Neural cell (in vitro differentiated cells): Measurements from ENCODE around the gene FDPS. TPM values are rescaled to one million over a fixed set of nuclear protein-coding genes. Genes with fewer than 3 reads are reported as not detected.
A peak's percentile ranks its signal among the peaks of the same experiment; 100 is the strongest.

Source experiments
- H2AFZ ChIP-seq: fragments of 200-600, 300-800 bp; sonication (generic), shearing (Covaris generic); 2 replicates; pipeline ENCODE4 v1.6.0; 2014; ENCODE audit warnings: low read depth, mild to moderate bottlenecking, antibody characterized with exemption, low read length, moderate library complexity
- H3F3A ChIP-seq: fragments of 200-600 bp; shearing (Covaris generic); 2 replicates; pipeline ENCODE4 v1.6.1; 2016; ENCODE audit warnings: mild to moderate bottlenecking, moderate library complexity, mixed read lengths, antibody characterized with exemption, low read length; ENCODE audit not compliant: insufficient read depth, poor library complexity, severe bottlenecking
- H3K27ac ChIP-seq: fragments of 200-600, 300-800 bp; sonication (generic), shearing (Covaris generic); 2 replicates; pipeline ENCODE4 v1.5.1; 2014; ENCODE audit warnings: mild to moderate bottlenecking, low read length, moderate library complexity
- H3K27me3 ChIP-seq: fragments of 300-800, 200-600 bp; sonication (generic), shearing (Covaris generic); 2 replicates; pipeline ENCODE4 v1.6.0; 2014; ENCODE audit warnings: mild to moderate bottlenecking, low read depth, low read length, moderate library complexity; ENCODE audit not compliant: insufficient read depth
- H3K36me3 ChIP-seq: fragments of 300-800, 200-600 bp; sonication (generic), shearing (Covaris generic); 2 replicates; pipeline ENCODE4 v1.5.1; 2014; ENCODE audit warnings: mild to moderate bottlenecking, antibody characterized with exemption, low read length, moderate library complexity; ENCODE audit not compliant: insufficient read depth
- H3K4me2 ChIP-seq: fragments of 300-800, 200-600 bp; sonication (generic), shearing (Covaris generic); 2 replicates; pipeline ENCODE4 v1.6.0; 2014; ENCODE audit warnings: mild to moderate bottlenecking, low read length
- H3K4me3 ChIP-seq: fragments of 300-800, 200-600 bp; sonication (generic), shearing (Covaris generic); 2 replicates; pipeline ENCODE4 v1.5.1; 2014; ENCODE audit warnings: mild to moderate bottlenecking, low read length, moderate library complexity
- H3K79me2 ChIP-seq: fragments of 200-600 bp; shearing (Covaris generic); replicated peaks from 2 replicates; pipeline ENCODE4 v1.6.0; 2014; ENCODE audit warnings: mild to moderate bottlenecking, low read length, moderate library complexity; ENCODE audit not compliant: insufficient read depth
- H3K9ac ChIP-seq: fragments of 300-800, 200-600 bp; sonication (generic), shearing (Covaris generic); 2 replicates; pipeline ENCODE4 v1.6.1; 2016; ENCODE audit warnings: mild to moderate bottlenecking, low read length, mixed read lengths
- H3K9me2 ChIP-seq: fragments of 200-600 bp; shearing (Covaris generic); 2 replicates; pipeline ENCODE4 v1.6.1; 2016; ENCODE audit warnings: mild to moderate bottlenecking, low read length, mixed read lengths; ENCODE audit not compliant: insufficient read depth
- H3K9me3 ChIP-seq: fragments of 200-600, 300-800 bp; sonication (generic), shearing (Covaris generic); 2 replicates; pipeline ENCODE4 v1.6.1; 2016; ENCODE audit warnings: mild to moderate bottlenecking, mixed run types, low read length, moderate library complexity, mixed read lengths
- H4K20me1 ChIP-seq: fragments of 200-600 bp; shearing (Covaris generic); 2 replicates; pipeline ENCODE4 v1.6.1; 2016; ENCODE audit warnings: mild to moderate bottlenecking, mixed run types; ENCODE audit not compliant: insufficient read depth
- CTCF ChIP-seq: fragments of 450-650 bp; IDR thresholded peaks from 2 replicates; pipeline ENCODE4 v1.5.1; 2014; ENCODE audit warnings: antibody characterized with exemption, mild to moderate bottlenecking, moderate library complexity; ENCODE audit not compliant: poor library complexity, severe bottlenecking
- EP300 ChIP-seq: fragments of 450-650 bp; conservative IDR thresholded peaks from 2 replicates; pipeline ENCODE4 v1.6.1; 2014; ENCODE audit warnings: antibody characterized with exemption, mild to moderate bottlenecking, moderate library complexity; ENCODE audit not compliant: poor library complexity, severe bottlenecking
- EZH2 ChIP-seq: fragments of 200-600, 300-800 bp; shearing (Covaris generic), sonication (generic); IDR thresholded peaks from 2 replicates; pipeline ENCODE4 v1.6.1; 2014; ENCODE audit warnings: antibody characterized with exemption, low read length, borderline replicate concordance, mild to moderate bottlenecking; ENCODE audit not compliant: insufficient read depth, poor library complexity, severe bottlenecking
- MXI1 ChIP-seq: fragments of 450-650 bp; conservative IDR thresholded peaks from 2 replicates; pipeline ENCODE4 v1.6.1; 2014; ENCODE audit warnings: antibody characterized with exemption, mild to moderate bottlenecking; ENCODE audit not compliant: poor library complexity, severe bottlenecking
- POLR2AphosphoS5 ChIP-seq: IDR thresholded peaks from 2 replicates; pipeline ENCODE4 v1.6.1; 2012
- RAD21 ChIP-seq: fragments of 450-650 bp; conservative IDR thresholded peaks from 2 replicates; pipeline ENCODE4 v1.6.1; 2014; ENCODE audit warnings: antibody characterized with exemption, mild to moderate bottlenecking, moderate library complexity
- REST ChIP-seq: IDR thresholded peaks from 2 replicates; pipeline ENCODE4 v1.6.1; 2012; ENCODE audit warnings: borderline replicate concordance
- SMC3 ChIP-seq: fragments of 450-650 bp; conservative IDR thresholded peaks from 2 replicates; pipeline ENCODE4 v1.6.1; 2014; ENCODE audit warnings: antibody characterized with exemption, mild to moderate bottlenecking, moderate library complexity; ENCODE audit not compliant: poor library complexity
- TAF1 ChIP-seq: IDR thresholded peaks from 2 replicates; pipeline ENCODE4 v1.6.1; 2012; ENCODE audit warnings: low read depth
- polyA plus RNA-seq: library from polyadenylated mRNA; depleted of rRNA; stranded (reverse); fragments of >200 nt; gene quantifications from 2 replicates; pipeline ENCODE4 v1.2.3, GENCODE V29; 2014

The FDPS gene
- polyA plus RNA-seq, 1 donor from 2014 or later = 235 TPM

GRCh38 chr1:155269381-155269780 lies 39.3 kb upstream of the FDPS start:
- Histone ChIP-seq H3K36me3 (no peaks in the 10 kb centered on the region), H3K4me2 (no peak overlapping the region)

GRCh38 chr1:155272466-155273342 lies 36.0 kb upstream of the FDPS start:
- peak overlapping the region; percentile 65 for H2AFZ ChIP-seq
- H3K4me2 ChIP-seq = peak overlapping the region; percentile 99
- H4K20me1 ChIP-seq = peaks cover 2% of the 10 kb centered on the region
- no peaks in the 10 kb centered on the region for H3K27me3 ChIP-seq
- TF ChIP-seq REST (peak; percentile 7), POLR2AphosphoS5 (no peak)
- H3K27ac ChIP-seq = peak overlapping the region; percentile 89
- no peaks in the 10 kb centered on the region for H3K9me2 ChIP-seq
- no peaks in the 10 kb centered on the region for H3K9me3 ChIP-seq
- H3K36me3 ChIP-seq = no peaks in the 10 kb centered on the region
- peak overlapping the region; percentile 91 for H3K4me3 ChIP-seq
- H3K9ac ChIP-seq = peak overlapping the region; percentile 91
- no peaks in the 10 kb centered on the region for H3F3A ChIP-seq
- peaks cover 19% of the 10 kb centered on the region for H3K79me2 ChIP-seq

More at GRCh38 chr1:155269381-155269780, 39.3 kb upstream of the FDPS start:
- H3K79me2 ChIP-seq = peaks cover 19% of the 10 kb centered on the region
- H4K20me1 ChIP-seq = peaks cover 2% of the 10 kb centered on the region
- H3K9me2 ChIP-seq = no peaks in the 10 kb centered on the region
- H3K4me3 ChIP-seq = no peak overlapping the region
- H3K9ac ChIP-seq = no peak overlapping the region
- H3F3A ChIP-seq = no peaks in the 10 kb centered on the region
- no peak for TF ChIP-seq MXI1
- no peak for TF ChIP-seq TAF1
- TF ChIP-seq EP300 = no peak
- no peak for TF ChIP-seq EZH2
- H2AFZ ChIP-seq = no peak overlapping the region
- no peaks in the 10 kb centered on the region for H3K27me3 ChIP-seq
- no peaks in the 10 kb centered on the region for H3K9me3 ChIP-seq
- H3K27ac ChIP-seq = no peak overlapping the region

- Histone ChIP-seq H3F3A (peaks cover under 1% of the 10 kb centered on the region), H3K79me2 (peaks cover 19% of the 10 kb centered on the region), H3K4me3 (peak within 1 kb of the TSS; percentile 91), H3K9ac (peak within 1 kb of the TSS; percentile 91), H2AFZ (peak within 1 kb of the TSS; percentile 65), H3K27me3 (no peaks in the 10 kb centered on the region), H3K9me2 (no peaks in the 10 kb centered on the region), H4K20me1 (peaks cover 2% of the 10 kb centered on the region), H3K4me2 (peak within 1 kb of the TSS; percentile 99), H3K36me3 (no peaks in the 10 kb centered on the region), H3K27ac (peak within 1 kb of the TSS; percentile 89), H3K9me3 (no peaks in the 10 kb centered on the region)
- TF ChIP-seq EP300 (peak; percentile 51), REST (no peak), MXI1 (peak; percentile 81), TAF1 (peak; percentile 55), POLR2AphosphoS5 (peak; percentile 92), CTCF (peak; percentile 28), RAD21 (no peak), EZH2 (no peak), SMC3 (peak; percentile 39)
These were observed 35.1 kb upstream of the FDPS start, which contains the start of gene CLK2 for GRCh38 chr1:155273343-155274245. Gene CLK2 (minus strand): TSS chr1:155273504. CDS start chr1:155270977, 2,527 bp downstream.
